ENCODE results near the gene CD99L2. TPM values are rescaled to one million over a fixed set of nuclear protein-coding genes. Genes with fewer than 3 reads are reported as not detected.

The CD99L2 gene
- total and polyA plus RNA-seq, 10 of the 15 experiments (the other 5 are each of a cell fraction or from before 2014, with no cell fraction given) = 1.1 to 22.9 (median 13.0) TPM

GRCh38 chrX:150942942-150943594, 44.6 kb upstream of the CD99L2 start (continued):
- no peak for TF ChIP-seq CTCF (IDR thresholded peaks at IDR 0.05 in 2 of 3, conservative IDR thresholded peaks at IDR 0.05 in 1 of 3; ENCODE audit: control insufficient read depth in 2 of 3, extremely low read depth in 1 of 3, insufficient read depth in 1 of 3, low read depth in 3 of 3, low read length in 3 of 3)
- no peak for TF ChIP-seq SREBF1 (IDR thresholded peaks at IDR 0.05; ENCODE audit: low read length)
- TF ChIP-seq HSF1 (IDR thresholded peaks at IDR 0.05; ENCODE audit: low read depth, low read length) = no peak
- TF ChIP-seq BHLHE40 (IDR thresholded peaks at IDR 0.05; ENCODE audit: borderline replicate concordance in 1 of 2, low read depth in 2 of 2, low read length in 1 of 2) = no peak
- TF ChIP-seq STAT1 (conservative IDR thresholded peaks at IDR 0.05) = no peak
- no peak for TF ChIP-seq HDAC2 (IDR thresholded peaks at IDR 0.05)
- TF ChIP-seq NBN (IDR thresholded peaks at IDR 0.05) = no peak
- TF ChIP-seq EED (IDR thresholded peaks at IDR 0.05; ENCODE audit: low read depth) = no peak

DNA sequence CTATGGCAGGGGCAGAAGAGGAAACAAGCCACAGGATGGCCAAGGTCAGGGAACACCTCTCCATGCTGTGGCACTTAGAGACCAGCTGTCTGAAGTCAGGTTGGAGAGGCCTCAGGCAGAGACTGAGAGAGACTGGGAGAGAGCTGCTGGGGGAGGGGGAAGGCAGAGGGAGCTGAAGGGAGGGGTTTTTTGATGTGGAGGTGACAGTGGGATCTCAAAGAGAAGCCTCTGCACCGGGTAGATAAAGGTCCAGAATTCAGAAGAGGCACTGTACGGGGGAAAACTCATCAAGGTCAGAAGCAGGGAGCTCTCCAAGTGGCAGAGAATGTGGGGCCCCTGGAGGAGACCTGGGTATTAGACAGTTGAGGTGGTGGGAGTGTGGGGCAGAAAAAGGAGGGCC, 43.1 kb upstream of the CD99L2 start:
- no peak overlapping the region for H3K9ac ChIP-seq (ENCODE audit: control insufficient read depth, insufficient read depth, low read length)
- no peaks in the 10 kb centered on the region for H3K79me2 ChIP-seq (ENCODE audit: control insufficient read depth, insufficient read depth, low read length)
- BruUV-seq (replicated peaks) = no TSS peak
- no peak overlapping the region for H3K4me2 ChIP-seq (ENCODE audit: control insufficient read depth, insufficient read depth)
- intact Hi-C loops (cut with micrococcal nuclease; ENCODE audit: unreplicated experiment) = no loop called here
- no peaks in the 10 kb centered on the region for H3K27me3 ChIP-seq (replicated peaks in 1 of 2; ENCODE audit: control insufficient read depth in 2 of 2, insufficient read depth in 2 of 2, low read length in 1 of 2)
- H3K4me3 ChIP-seq = no peak overlapping the region
- DNase-seq (ENCODE audit: low read depth, low spot score) = no peak
- ChIA-PET CTCF (no interaction called here), RAD21 (ENCODE audit: unreplicated experiment) (no interaction called here), SMC1A (ENCODE audit: uncharacterized antibody, unreplicated experiment) (no interaction called here), POLR2A (no interaction called here)
- in situ Hi-C loops (cut with MboI) = no loop called here
- FAIRE-seq = no peak
- ATAC-seq = no peak
- no peak for TF ChIP-seq RBBP5 (conservative IDR thresholded peaks at IDR 0.05)
- no peak overlapping the region for H3K27ac ChIP-seq (ENCODE audit: control insufficient read depth, insufficient read depth)
- no peaks in the 10 kb centered on the region for H3K9me3 ChIP-seq (replicated peaks; ENCODE audit: control insufficient read depth, insufficient read depth, low read length)
- H3K4me1 ChIP-seq (ENCODE audit: control insufficient read depth, insufficient read depth, low read length) = no peaks in the 10 kb centered on the region
- H2AFZ ChIP-seq (ENCODE audit: control insufficient read depth, low read depth, low read length) = no peak overlapping the region
- no peaks in the 10 kb centered on the region for H3K36me3 ChIP-seq (ENCODE audit: control insufficient read depth in 2 of 2, insufficient read depth in 2 of 2, low read length in 1 of 2)
- no peaks in the 10 kb centered on the region for H4K20me1 ChIP-seq (ENCODE audit: control insufficient read depth, insufficient read depth)
- WGBS (ENCODE audit: insufficient coverage, insufficient replicate concordance, low lambda C conversion rate, missing lambda C conversion rate) = 0% methylated on average over 2 of the region's 2 CpGs

Data from GM12878 (cell line).